GM21619 (cell line): Measurements from ENCODE around the gene SNRNP25.

Source experiments
- ATAC-seq: cut with Tn5 transposase; IDR thresholded peaks from one replicate; pipeline ENCODE4 v1.9.1; 2021; ENCODE audit not compliant: unreplicated experiment

SNRNP25 gene

DNA sequence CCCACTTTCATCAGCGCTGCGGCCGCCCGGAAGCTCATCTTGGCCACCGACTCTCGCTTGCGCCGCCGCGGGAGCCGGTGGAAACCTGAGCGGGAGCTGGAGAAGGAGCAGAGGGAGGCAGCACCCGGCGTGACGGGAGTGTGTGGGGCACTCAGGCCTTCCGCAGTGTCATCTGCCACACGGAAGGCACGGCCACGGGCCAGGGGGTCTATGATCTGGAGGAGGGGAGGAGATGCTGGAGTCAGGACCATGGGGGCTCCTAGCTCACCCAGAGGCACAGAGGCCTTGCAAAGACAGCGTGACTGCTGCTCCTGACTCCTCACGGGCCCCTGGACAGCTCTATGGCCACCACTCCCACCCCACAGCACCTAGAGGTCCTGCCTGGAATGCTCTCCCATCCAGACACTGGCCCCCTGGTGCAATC, 9.4 kb downstream of the SNRNP25 start:
- ATAC-seq = no peak

DNA sequence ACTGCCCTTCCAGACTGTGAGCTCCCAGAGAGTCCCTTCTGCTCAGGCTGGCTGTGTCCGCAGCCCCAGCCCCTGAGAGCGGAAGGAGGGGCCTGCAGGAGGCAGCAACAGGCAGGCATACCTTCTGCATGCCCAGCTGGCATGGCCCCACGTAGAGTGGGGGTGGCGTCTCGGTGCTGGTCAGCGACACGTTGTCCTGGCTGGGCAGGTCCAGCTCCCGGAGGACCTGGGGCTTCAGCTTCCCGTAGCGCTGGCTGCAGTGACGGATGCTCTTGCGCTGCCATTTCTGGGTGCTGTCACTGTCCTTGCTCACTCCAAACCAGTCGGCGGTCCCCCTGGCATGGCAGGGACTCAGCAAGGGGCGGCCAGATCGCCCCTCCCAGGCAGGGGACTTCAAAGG, 9.8 kb downstream of the SNRNP25 start:
- no peak for ATAC-seq

DNA sequence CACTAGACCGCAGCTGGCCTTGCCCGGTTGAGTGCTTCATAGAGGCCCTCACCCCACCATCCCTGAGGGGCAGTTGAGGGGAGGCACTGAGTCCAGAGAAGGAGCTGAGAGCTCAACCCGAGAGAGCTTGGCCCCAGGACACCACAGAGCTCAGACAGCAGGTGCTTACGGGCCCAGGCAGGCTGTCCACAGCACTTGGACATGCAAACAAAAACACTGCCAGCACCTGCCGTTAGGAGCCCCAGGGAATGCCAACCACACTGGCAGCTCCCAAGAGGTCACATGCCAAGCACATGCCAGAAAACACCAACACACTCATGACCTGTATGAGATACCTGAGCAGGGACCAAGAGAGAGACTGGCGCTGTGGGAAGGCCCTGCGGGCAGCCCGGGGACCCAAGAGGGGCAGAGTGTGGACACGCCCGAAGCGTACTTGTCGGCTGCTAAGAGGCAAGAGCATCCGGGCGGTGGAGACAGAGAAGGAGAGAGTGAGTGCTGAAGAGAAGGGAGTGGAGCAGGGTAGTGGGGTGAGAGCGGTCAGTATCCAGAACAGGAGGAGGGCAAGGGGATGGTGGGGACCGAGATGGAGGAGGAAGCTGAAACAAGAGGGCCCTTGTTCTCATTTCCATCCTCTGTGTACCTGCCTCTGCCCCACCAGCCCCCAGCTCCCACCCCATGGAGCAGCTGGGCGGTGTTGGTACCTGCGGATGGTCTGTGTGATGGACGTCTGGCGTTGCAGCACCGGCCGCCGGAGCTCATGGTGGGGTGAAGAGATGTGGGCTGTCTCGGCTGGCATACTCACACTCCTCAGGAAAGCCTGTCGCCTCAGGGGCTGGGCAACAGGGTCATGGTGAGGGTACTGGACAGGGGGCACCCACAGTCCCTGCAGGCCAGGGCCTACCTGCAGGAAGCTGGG, 10.6 kb downstream of the SNRNP25 start:
- ATAC-seq = no peak

DNA sequence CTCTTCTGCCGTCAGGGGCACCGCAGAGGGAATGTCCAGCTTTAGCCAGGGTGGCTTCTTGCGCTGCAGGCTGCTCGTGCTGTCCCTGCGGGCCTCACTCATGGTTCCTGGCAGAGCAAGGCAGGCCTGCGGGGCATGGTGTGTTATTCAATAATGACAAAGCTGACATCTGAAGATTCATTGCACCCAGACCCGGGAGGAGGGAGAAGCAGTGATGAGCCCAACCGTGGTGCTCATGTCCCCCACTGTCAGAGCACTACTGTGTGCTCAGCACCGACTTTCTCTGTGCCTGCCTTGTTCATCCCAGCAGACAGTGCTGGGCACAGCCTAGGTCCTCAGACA, 11.3 kb downstream of the SNRNP25 start:
- no peak for ATAC-seq

DNA sequence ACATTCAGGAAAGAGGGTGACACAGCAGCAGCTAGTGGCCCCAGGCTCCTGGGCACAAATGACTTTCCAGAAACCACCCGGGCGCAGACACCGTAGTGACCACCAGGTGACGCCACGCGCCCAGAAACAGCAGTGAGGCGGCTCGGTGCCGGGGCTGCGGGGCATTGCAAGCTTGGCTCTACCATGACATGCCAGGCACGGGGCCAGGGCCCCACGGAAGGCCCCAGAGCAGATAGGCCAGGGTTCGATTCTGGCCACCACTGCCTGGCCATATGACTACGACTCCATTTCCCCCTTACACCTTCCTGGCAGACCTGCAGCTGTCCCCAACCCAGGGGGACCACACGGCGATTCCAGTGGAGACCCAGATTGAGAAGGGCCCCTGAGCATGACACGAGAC, 12.1 kb downstream of the SNRNP25 start:
- ATAC-seq = peak; percentile 60

DNA sequence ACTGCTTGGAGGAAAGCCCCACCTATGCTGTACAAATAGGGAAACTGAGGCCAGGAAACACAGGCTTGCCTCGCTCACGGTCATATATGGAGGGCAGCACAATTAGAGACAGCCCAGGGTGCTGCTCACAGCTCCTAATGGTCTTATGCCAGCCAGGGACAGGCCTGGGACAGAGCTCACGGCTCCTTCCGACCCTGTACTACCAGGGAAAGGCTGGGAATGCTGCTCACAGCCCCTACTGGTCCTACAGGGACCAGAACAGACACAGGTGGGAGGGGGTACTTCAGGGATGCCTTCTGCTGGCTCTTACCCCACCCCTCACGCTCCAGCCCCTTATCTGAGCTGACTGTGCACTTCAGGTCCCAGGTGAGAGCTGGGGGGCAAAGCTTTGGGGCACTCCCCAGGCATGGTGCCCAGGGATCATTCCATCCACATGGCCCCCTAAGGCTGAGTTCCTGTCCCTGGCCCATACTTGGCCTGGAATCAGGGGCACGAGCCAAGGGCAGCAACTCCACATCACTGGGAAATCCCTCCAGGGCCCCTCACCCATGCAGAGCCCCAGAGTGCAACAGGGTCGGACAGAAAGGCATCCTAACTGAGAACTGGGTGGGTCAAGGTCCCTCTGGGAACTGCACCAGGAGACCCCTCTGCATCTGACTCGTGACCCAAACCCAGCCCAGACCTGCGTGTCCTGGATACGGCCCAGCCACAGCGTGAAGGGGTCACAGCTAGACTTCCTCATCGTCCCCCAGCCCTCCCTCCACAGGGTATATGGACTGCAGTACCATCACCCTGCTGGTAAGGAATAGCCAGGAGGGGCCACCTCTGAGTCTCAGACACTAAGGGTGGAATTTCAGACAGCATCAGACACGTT, 12.9 kb downstream of the SNRNP25 start:
- no peak for ATAC-seq

DNA sequence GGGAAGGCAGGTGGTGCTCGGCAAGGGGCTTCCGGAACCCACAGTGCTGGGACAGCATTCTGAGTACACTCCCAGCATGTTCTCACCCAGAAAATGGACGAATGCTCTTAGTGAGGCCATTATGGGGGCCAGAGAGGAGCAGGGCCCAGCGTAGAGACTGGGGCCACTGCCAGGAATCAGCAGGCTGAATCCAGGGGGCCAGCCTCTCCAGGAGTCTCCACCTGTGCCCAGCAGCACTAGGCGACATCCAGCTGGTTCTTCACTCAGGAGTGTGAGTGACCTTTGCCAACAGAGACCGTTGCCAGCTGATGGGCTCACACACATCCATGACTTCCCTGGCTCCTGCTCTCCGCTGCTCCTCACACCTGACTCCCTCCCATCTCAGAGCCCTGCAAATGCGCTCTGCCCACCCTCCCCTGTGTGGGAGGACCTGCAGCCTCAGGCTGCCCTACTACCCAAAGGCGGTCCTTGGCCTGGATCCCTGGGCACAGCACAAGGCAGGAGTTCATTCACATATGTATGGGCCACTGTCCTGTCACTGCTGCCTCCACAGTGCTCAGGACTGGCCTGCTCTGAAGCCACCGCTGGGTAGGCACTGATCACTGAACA, 13.7 kb downstream of the SNRNP25 start:
- ATAC-seq = no peak

DNA sequence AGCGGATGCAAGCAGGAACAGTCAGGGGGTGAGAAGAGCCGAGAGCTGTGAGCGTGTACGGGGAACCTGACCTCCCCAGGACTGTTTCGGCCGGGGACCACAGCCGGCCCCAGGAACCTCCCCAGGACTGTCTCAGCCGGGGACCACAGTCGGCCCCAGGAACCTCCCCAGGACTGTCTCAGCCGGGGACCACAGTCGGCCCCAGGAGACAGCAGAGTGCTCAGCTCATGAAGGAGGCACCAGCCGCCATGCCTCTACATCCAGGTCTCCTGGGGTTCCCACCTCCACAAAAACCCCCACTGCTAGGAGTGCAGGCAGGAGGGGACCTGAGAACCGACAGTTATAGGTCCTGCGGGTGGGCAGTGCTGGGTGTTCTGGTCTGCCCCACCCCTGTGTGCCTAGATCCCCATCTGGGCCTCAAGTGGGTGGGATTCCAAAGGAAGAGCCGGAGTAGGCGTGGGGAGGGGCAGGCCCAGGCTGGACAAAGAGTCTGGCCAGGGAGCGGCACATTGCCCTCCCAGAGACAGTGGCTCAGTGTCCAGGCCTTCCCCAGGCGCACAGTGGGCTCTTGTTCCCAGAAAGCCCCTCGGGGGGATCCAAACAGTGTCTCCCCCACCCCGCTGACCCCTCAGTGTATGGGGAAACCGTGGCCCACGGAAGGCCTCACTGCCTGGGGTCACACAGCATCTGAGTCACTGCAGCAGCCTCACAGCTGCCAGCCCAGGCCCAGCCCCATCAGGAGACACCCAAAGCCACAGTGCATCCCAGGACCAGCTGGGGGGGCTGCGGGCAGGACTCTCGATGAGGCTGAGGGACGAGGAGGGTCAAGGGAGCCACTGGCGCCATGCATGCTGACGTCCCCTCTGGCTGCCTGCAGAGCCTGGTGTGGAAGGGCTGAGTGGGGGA, 14.5 kb downstream of the SNRNP25 start:
- no peak for ATAC-seq

DNA sequence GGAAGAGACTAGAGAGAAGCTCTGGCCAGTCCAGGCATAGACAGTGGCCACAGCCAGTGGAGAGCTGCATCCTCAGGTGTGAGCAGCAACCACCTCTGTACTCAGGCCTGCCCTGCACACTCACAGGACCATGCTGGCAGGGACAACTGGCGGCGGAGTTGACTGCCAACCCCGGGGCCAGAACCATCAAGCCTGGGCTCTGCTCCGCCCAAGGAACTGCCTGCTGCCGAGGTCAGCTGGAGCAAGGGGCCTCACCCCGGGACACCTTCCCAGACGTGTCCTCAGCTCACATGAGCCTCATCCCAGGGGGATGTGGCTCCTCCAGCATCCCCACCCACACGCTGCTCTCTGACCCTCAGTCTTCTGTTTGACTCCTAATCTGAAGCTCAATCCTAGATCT, 15.6 kb downstream of the SNRNP25 start:
- ATAC-seq = no peak

DNA sequence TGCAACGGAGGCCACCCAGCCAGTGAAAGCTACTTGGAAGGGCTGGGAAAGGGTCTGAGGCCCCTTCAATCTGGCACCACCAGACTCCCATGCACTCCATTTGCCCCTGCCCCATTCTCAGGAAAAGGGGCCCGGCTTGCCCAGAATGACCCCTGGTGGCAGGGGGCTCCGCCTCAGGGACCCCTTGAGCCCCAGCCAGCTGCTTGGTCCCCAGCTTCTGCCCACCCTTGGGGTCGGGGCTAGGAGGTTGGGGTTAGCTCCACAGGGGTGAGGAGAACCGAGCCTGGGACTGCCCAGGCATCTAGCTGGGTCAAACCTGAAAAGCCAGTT, 17.5 kb downstream of the SNRNP25 start:
- ATAC-seq = no peak

DNA sequence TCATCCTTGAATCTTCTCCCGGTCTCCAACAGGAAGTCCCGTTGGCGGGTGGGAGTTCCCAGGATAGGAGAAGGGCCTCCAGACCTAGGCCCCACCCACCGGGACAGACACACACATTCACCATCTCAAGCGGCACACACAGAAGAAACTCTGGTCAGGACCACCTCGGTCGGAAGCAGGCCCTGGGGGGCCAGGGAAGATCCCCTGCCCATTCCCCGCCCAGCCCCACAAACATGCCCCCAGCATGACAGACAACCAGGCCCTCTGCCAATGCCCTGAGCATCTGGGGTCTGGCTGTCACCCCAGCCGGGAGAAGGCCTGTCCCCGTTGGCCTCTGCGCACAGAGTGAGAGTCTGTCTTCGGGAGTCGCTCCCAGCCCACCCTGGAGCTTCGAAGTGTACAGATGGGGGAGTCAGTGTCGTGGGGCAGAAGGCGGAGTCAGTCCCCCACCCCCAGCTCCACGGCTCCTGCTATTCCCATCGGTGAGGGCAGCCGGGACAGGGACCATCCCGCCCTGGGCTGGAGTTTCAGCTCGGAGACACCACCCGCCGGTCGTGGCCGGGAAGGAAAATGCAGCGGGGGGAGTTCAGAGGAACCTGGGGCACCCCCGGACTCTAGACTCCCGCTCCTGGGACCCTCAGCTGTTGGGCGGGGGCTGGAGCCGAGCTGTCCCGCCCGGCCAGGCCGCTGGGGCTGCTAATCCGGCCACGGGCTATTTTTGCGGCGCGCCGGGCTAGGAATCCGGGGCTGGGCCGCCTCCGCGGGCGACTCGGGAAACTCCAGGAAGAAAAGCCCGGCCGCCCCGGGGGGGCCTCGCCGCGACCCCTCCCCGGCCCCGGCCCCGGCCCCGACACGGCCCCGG, 18.1 kb downstream of the SNRNP25 start:
- ATAC-seq = no peak

DNA sequence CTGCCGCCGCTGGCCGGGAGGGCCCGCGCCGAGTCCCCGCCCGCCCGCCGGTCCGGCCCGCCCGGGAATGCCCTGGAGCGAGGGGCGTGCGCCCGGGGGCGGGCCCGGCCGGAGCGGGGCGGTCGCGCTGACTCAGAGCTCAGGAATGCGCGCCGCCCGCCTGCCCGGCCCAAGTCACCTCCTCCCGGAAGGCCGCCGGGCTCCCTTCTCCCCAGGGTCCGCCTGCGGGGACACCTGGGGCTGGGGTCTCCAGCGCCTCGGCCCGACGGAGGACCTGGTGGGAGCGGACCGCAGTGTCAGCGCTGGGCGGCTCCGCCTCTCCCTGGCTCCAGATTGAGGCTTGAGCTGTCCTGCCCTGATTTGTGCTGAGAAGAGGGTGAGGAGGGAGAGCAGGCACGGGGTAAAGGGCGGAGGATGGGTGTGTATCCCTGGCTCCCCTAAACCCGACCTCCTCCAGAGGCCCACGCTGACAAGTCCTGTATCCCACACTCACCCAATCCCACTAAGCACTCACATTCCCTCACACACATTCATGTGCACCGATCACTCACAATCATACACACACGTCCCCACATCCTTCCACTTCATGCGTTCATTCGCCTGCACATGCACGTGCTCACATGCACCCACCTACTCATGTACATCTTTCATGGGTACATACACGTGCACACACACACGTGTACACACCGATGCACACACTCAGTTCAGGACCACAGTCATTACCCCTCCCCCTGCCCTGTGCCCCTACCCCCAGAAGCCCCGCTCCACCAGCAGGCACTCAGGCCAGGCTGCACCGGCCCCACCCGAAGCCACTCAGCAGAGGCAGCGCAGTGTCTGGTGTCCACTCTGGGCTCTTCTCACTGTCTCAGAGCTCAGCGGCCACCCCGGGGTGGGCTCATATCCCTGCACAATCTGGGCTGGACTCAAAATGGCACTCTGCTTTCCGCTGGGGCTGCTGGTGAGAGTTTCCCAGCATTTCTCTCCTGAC, 19.2 kb downstream of the SNRNP25 start, which contains the start of gene RHBDF1:
Gene RHBDF1, minus strand, starts transcription at position 71 of the 988 bp plus-strand sequence. CDS start 7,616 bp downstream, outside the sequence.
- ATAC-seq = no peak

DNA sequence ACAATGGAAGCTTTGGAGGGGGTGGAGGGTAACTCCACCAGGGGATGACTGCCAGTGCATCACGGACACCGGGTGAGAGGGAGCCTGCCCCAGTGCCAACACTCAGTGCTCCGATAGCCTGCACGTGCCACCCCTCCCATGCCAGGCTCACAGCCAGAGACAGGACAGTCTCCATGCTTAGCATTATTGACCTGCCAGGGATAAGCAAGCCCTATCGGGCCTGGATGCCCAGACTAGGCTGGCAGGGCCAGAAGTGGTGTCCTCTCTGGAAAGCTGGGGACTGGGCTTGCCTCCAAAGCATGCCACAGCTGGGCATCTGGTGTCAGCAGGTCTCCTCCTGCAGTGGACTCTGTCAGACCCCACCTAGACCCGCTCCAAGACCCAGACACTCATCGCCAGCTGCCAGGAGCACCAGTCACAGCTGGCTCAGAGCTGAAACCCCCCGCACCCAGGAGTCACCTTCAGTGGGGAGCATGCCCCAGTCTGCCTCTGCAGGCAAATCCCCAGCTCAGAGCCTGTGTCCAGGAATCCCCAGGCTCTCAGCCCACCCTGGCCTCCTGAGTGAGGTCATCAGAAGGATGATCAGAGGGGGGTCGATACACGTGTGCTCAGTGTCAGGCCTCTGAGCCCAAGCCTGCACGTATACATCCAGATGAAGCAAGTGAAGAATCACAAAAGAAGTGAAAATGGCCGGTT, 20.6 kb downstream of the SNRNP25 start:
- ATAC-seq = no peak

DNA sequence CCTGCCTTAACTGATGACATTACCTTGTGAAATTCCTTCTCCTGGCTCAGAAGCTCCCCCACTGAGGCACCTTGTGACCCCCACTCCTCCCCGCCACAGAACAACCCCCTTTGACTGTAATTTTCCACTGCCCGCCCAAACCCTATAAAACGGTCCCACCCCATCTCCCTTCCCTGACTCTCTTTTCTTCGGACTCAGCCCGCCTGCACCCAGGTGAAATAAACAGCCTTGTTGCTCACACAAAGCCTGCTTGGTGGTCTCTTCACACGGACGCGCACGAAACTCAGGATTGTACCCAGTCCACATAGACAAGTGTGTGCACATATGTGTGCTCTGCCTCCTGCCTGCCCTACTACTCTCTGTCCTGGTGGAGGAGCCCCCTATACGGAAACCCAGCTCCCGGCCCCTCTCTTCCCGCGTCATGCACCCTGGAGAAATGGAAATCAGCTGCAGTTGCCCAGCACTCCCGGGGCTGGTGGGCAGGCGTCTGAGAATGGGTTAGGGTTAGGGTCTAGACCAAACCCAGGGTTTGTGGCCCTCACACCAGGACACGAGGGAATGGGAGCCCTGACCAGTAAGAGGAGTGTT, 21.2 kb downstream of the SNRNP25 start:
- no peak for ATAC-seq

DNA sequence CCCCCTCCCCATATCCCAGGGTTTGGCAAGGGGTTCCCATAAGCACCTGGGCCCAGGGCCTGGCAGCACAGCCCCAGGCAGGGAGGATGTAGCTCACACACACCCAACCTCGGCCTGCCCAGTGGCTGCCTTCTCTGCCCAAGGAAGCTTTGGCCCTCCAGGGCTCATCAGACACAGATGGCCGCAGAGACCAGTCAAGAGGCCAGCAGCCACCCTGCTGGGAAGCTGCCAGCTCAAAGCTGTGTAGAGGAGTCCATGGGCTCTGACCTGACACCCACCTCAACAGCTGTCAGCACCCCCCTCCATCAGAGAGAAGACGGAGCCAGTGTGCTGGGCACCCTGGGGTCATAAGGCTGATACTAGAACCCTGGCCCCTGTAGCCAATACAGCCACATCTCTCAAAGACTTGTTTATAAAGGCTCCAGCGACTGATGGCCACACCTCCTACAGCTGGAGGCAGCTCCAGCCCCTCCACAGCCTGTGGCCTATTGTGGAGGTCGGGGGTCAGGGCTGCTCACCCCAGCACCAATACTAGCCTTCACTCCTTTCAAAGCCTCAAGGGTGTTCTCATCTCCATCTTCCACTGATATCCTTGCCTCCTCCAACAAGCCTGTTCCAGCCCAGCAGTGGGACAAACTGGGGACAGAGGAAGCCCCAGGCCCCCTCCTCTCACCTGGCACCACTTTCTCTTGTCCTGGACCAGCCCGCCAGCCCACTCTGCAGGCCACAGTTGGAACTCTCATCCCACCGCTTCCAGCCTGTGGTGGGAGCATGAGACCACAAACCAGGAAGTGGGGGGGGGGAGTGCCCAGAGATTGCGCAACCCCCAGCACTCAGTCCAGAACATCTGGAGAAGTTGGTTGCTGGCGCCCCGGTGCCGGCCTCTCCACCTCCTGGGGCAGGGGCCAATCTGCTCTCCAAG, 22.2 kb downstream of the SNRNP25 start:
- ATAC-seq = no peak

DNA sequence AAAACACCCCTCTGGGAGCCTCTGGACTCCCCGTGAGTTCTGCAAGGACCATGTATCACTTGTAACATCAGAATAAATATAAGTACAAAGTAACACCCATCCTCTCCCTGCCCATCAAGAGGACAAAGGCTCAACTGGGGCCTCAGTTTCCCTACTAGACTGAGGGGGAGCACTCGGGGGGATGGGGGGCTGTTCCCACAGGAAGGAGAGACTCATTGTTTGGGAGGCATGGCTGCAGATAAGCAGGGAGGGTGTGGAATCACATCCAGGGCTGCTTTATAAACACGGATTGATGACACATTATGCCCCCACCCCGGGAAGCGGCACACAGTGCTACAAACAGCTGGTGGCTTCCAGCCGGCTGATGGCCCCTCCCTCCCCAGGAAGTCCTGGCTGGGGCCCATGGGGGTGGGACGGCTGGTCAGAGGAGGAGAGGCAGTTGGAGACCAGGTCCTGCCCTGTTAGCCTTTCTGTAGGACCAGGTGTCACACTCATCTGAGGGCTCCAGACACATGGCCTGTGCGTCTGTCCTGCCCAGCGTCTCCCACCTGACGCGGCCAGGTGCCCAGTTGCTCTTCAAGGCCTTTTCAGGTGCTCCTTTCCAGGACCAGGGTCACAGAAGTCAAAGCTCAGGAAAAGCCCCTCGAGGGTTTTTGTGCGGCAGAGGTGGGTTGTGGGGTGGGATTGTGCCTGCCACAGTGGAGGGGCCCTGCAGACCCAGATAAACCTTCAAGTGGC, 23.1 kb downstream of the SNRNP25 start:
- ATAC-seq = no peak
